ENCODE measurements around the gene PMPCB. TPM values are rescaled to one million over a fixed set of nuclear protein-coding genes. Genes with fewer than 3 reads are reported as not detected.
"Not testable (repeated sequence)": the region's sequence is repeated elsewhere in the genome, so short reads cannot be mapped to it uniquely, and the experiment has no call there.

PMPCB gene
- total RNA-seq, result 79.6 and 83.4 TPM in 2 replicates

GRCh38 chr7:103296901-103297836 is at the start of gene PMPCB:
Gene PMPCB (plus strand): TSS chr7:103297435. CDS start chr7:103297460, 25 bp downstream.
- H3K9me3 ChIP-seq (ENCODE audit: low read depth, low read length), result no peaks in the 10 kb centered on the region
- H3K4me1 ChIP-seq (ENCODE audit: insufficient read depth, low read length), result peaks cover 15% of the 10 kb centered on the region
- H3K36me3 ChIP-seq (ENCODE audit: insufficient read depth, low read length), result peaks cover 31% of the 10 kb centered on the region
- no peaks in the 10 kb centered on the region for H3K27me3 ChIP-seq (ENCODE audit: insufficient read depth, low read length)
- H4K20me1 ChIP-seq (ENCODE audit: insufficient read depth, low read length), result peaks cover 10% of the 10 kb centered on the region
- H3K4me2 ChIP-seq (ENCODE audit: insufficient read depth, low read length), result peak within 1 kb of the TSS; percentile 81
- peak within 1 kb of the TSS; percentile 94 for H2AFZ ChIP-seq (ENCODE audit: low read length)
- DNase-seq (ENCODE audit: insufficient read length, low spot score, missing footprints), result peak; percentile 95
- H3K79me2 ChIP-seq (ENCODE audit: insufficient read depth, low read length), result peaks cover 35% of the 10 kb centered on the region
- H3K4me3 ChIP-seq (ENCODE audit: insufficient read depth, low read length), result peak within 1 kb of the TSS; percentile 84
- H3K27ac ChIP-seq (ENCODE audit: low read depth, low read length), result peak within 1 kb of the TSS; percentile 92
- peak; percentile 96 for TF ChIP-seq CTCF (IDR thresholded peaks at IDR 0.05; ENCODE audit: extremely low read depth, low read depth, low read length)

- H3K9me3 ChIP-seq (ENCODE audit: low read depth, low read length); H3K4me2 ChIP-seq (ENCODE audit: insufficient read depth, low read length); H2AFZ ChIP-seq (ENCODE audit: low read length); H3K4me3 ChIP-seq (ENCODE audit: insufficient read depth, low read length); H3K79me2 ChIP-seq (ENCODE audit: insufficient read depth, low read length); H3K36me3 ChIP-seq (ENCODE audit: insufficient read depth, low read length); H3K27me3 ChIP-seq (ENCODE audit: insufficient read depth, low read length); H3K27ac ChIP-seq (ENCODE audit: low read depth, low read length); H4K20me1 ChIP-seq (ENCODE audit: insufficient read depth, low read length); DNase-seq (ENCODE audit: insufficient read length, low spot score, missing footprints); H3K4me1 ChIP-seq (ENCODE audit: insufficient read depth, low read length): not testable (repeated sequence)
These were observed 43.3 kb upstream of the PMPCB start for GRCh38 chr7:103253699-103254506.

- not testable (repeated sequence) for DNase-seq (ENCODE audit: insufficient read length, low spot score, missing footprints); H3K27ac ChIP-seq (ENCODE audit: low read depth, low read length); H2AFZ ChIP-seq (ENCODE audit: low read length); H3K4me2 ChIP-seq (ENCODE audit: insufficient read depth, low read length); H3K4me1 ChIP-seq (ENCODE audit: insufficient read depth, low read length); H3K36me3 ChIP-seq (ENCODE audit: insufficient read depth, low read length); H3K27me3 ChIP-seq (ENCODE audit: insufficient read depth, low read length); H3K79me2 ChIP-seq (ENCODE audit: insufficient read depth, low read length); H4K20me1 ChIP-seq (ENCODE audit: insufficient read depth, low read length); H3K9me3 ChIP-seq (ENCODE audit: low read depth, low read length); H3K4me3 ChIP-seq (ENCODE audit: insufficient read depth, low read length)
These were observed 33.2 kb upstream of the PMPCB start for GRCh38 chr7:103264054-103264453.

- not testable (repeated sequence) for H3K27me3 ChIP-seq (ENCODE audit: insufficient read depth, low read length); H3K4me1 ChIP-seq (ENCODE audit: insufficient read depth, low read length); H4K20me1 ChIP-seq (ENCODE audit: insufficient read depth, low read length); H3K79me2 ChIP-seq (ENCODE audit: insufficient read depth, low read length); H2AFZ ChIP-seq (ENCODE audit: low read length); H3K4me3 ChIP-seq (ENCODE audit: insufficient read depth, low read length); DNase-seq (ENCODE audit: insufficient read length, low spot score, missing footprints); H3K4me2 ChIP-seq (ENCODE audit: insufficient read depth, low read length); H3K36me3 ChIP-seq (ENCODE audit: insufficient read depth, low read length); H3K27ac ChIP-seq (ENCODE audit: low read depth, low read length); H3K9me3 ChIP-seq (ENCODE audit: low read depth, low read length)
These were observed 31.0 kb upstream of the PMPCB start for GRCh38 chr7:103266229-103266628.

GRCh38 chr7:103273374-103273773 is 23.9 kb upstream of the PMPCB start:
- not testable (repeated sequence) for H3K79me2 ChIP-seq (ENCODE audit: insufficient read depth, low read length); H3K27ac ChIP-seq (ENCODE audit: low read depth, low read length); H2AFZ ChIP-seq (ENCODE audit: low read length); H3K4me3 ChIP-seq (ENCODE audit: insufficient read depth, low read length); H3K9me3 ChIP-seq (ENCODE audit: low read depth, low read length); H3K27me3 ChIP-seq (ENCODE audit: insufficient read depth, low read length); H3K4me1 ChIP-seq (ENCODE audit: insufficient read depth, low read length); DNase-seq (ENCODE audit: insufficient read length, low spot score, missing footprints); H3K4me2 ChIP-seq (ENCODE audit: insufficient read depth, low read length); H3K36me3 ChIP-seq (ENCODE audit: insufficient read depth, low read length); H4K20me1 ChIP-seq (ENCODE audit: insufficient read depth, low read length)

- not testable (repeated sequence) for H3K4me3 ChIP-seq (ENCODE audit: insufficient read depth, low read length); H4K20me1 ChIP-seq (ENCODE audit: insufficient read depth, low read length); H3K79me2 ChIP-seq (ENCODE audit: insufficient read depth, low read length); DNase-seq (ENCODE audit: insufficient read length, low spot score, missing footprints); H3K27ac ChIP-seq (ENCODE audit: low read depth, low read length); H3K36me3 ChIP-seq (ENCODE audit: insufficient read depth, low read length); H3K27me3 ChIP-seq (ENCODE audit: insufficient read depth, low read length); H3K4me2 ChIP-seq (ENCODE audit: insufficient read depth, low read length); H3K9me3 ChIP-seq (ENCODE audit: low read depth, low read length); H2AFZ ChIP-seq (ENCODE audit: low read length); H3K4me1 ChIP-seq (ENCODE audit: insufficient read depth, low read length)
These were observed 22.4 kb upstream of the PMPCB start for GRCh38 chr7:103274867-103275266.

- DNase-seq (ENCODE audit: insufficient read length, low spot score, missing footprints); H3K36me3 ChIP-seq (ENCODE audit: insufficient read depth, low read length); H3K9me3 ChIP-seq (ENCODE audit: low read depth, low read length); H3K4me3 ChIP-seq (ENCODE audit: insufficient read depth, low read length); H3K27me3 ChIP-seq (ENCODE audit: insufficient read depth, low read length); H2AFZ ChIP-seq (ENCODE audit: low read length); H3K4me2 ChIP-seq (ENCODE audit: insufficient read depth, low read length); H3K79me2 ChIP-seq (ENCODE audit: insufficient read depth, low read length); H3K27ac ChIP-seq (ENCODE audit: low read depth, low read length); H3K4me1 ChIP-seq (ENCODE audit: insufficient read depth, low read length); H4K20me1 ChIP-seq (ENCODE audit: insufficient read depth, low read length): not testable (repeated sequence)
These were observed 19.0 kb upstream of the PMPCB start for GRCh38 chr7:103278195-103278594.

GRCh38 chr7:103279636-103279962 is 17.6 kb upstream of the PMPCB start:
- not testable (repeated sequence) for H3K36me3 ChIP-seq (ENCODE audit: insufficient read depth, low read length); H3K27me3 ChIP-seq (ENCODE audit: insufficient read depth, low read length); H3K27ac ChIP-seq (ENCODE audit: low read depth, low read length); H4K20me1 ChIP-seq (ENCODE audit: insufficient read depth, low read length); H3K79me2 ChIP-seq (ENCODE audit: insufficient read depth, low read length); H3K9me3 ChIP-seq (ENCODE audit: low read depth, low read length); H3K4me1 ChIP-seq (ENCODE audit: insufficient read depth, low read length)
- peak overlapping the region; percentile 82 for H2AFZ ChIP-seq (ENCODE audit: low read length)
- peak; percentile 45 for DNase-seq (ENCODE audit: insufficient read length, low spot score, missing footprints)
- peak overlapping the region; percentile 83 for H3K4me2 ChIP-seq (ENCODE audit: insufficient read depth, low read length)
- H3K4me3 ChIP-seq (ENCODE audit: insufficient read depth, low read length), result peak overlapping the region; percentile 70

Measured in osteoblast (primary cell).